IMR-90 (cell line): ENCODE results near the gene GCSAM. TPM values are rescaled to one million over a fixed set of nuclear protein-coding genes. Genes with fewer than 3 reads are reported as not detected.

Source experiments
- ATAC-seq: fragments of 200-7000 bp; cut with Tn5 transposase; 2 replicates; pipeline ENCODE4 v1.9.1; 2020; ENCODE audit warnings: low read depth, mild to moderate bottlenecking, moderate library complexity
- BruUV-seq: library from RNA; stranded (reverse); fragments of 400-500 nt; replicated peaks from 2 replicates; lab custom pipeline; 2021; lab: Mats Ljungman, UMichigan
- CTCF ChIA-PET: fragments of 300-600 bp; formaldehyde crosslinking; extraction: SDS; loops from one replicate; lab custom pipeline; 2021; ENCODE audit warnings: antibody characterized with exemption; lab: Yijun Ruan, JAX
- POLR2A ChIA-PET: fragments of 300-600 bp; sonication (Branson Sonifier 250); formaldehyde crosslinking; loops from one replicate; lab custom pipeline; 2022; ENCODE audit warnings: antibody characterized with exemption; ENCODE audit not compliant: unreplicated experiment; lab: Charles Lee
- DNase-seq: peaks from one replicate; pipeline ENCODE4 v3.0.0; 2013
- H2AFZ ChIP-seq: replicated peaks from 2 replicates; pipeline ENCODE3; 2013; ENCODE audit warnings: low read length, mild to moderate bottlenecking; ENCODE audit not compliant: poor library complexity
- H2AK5ac ChIP-seq: 2 replicates; pipeline ENCODE4 v1.6.1; 2013; ENCODE audit warnings: low read depth, low read length, inconsistent platforms
- H2AK9ac ChIP-seq: replicated peaks from 2 replicates; pipeline ENCODE3; 2013; ENCODE audit warnings: mild to moderate bottlenecking, low read depth, low read length, moderate library complexity; ENCODE audit not compliant: poor library complexity
- H2BK120ac ChIP-seq: 2 replicates; pipeline ENCODE4 v1.6.1; 2013; ENCODE audit warnings: low read depth, low read length, inconsistent platforms
- H2BK15ac ChIP-seq: 3 replicates; pipeline ENCODE4 v1.6.1; 2013; ENCODE audit warnings: low read depth, low read length, inconsistent platforms
- H2BK20ac ChIP-seq: 2 replicates; pipeline ENCODE4 v1.6.1; 2013; ENCODE audit warnings: low read depth, mild to moderate bottlenecking, inconsistent platforms, low read length, moderate library complexity
- H2BK5ac ChIP-seq: 2 replicates; pipeline ENCODE4 v1.6.1; 2013; ENCODE audit warnings: mild to moderate bottlenecking, low read depth, low read length, inconsistent platforms; ENCODE audit not compliant: poor library complexity, severe bottlenecking
- H3K14ac ChIP-seq: replicated peaks from 2 replicates; pipeline ENCODE4 v1.6.1; 2013; ENCODE audit warnings: low read depth, low read length, inconsistent platforms
- H3K18ac ChIP-seq: 2 replicates; pipeline ENCODE4 v1.6.1; 2013; ENCODE audit warnings: low read depth, low read length, control low read depth
- H3K23ac ChIP-seq: 2 replicates; pipeline ENCODE4 v1.6.1; 2013; ENCODE audit warnings: low read depth, low read length, inconsistent platforms
- H3K27ac ChIP-seq: 2 replicates; pipeline ENCODE4 v1.5.1; 2013; ENCODE audit warnings: mild to moderate bottlenecking, control low read depth, low read length; ENCODE audit not compliant: insufficient read depth
- H3K27me3 ChIP-seq: 2 replicates; pipeline ENCODE4 v1.6.1; 2013; ENCODE audit warnings: low read length; ENCODE audit not compliant: control insufficient read depth, insufficient read depth
- H3K36me3 ChIP-seq: 2 replicates; pipeline ENCODE4 v1.6.1; 2013; ENCODE audit warnings: low read length, mixed read lengths; ENCODE audit not compliant: control insufficient read depth, insufficient read depth
- H3K4ac ChIP-seq: 2 replicates; pipeline ENCODE4 v1.6.1; 2013; ENCODE audit warnings: low read depth, low read length, inconsistent platforms
- H3K4me1 ChIP-seq: 2 replicates; pipeline ENCODE4 v1.6.1; 2013; ENCODE audit warnings: low read length, mixed read lengths; ENCODE audit not compliant: control insufficient read depth, insufficient read depth
- H3K4me2 ChIP-seq: 2 replicates; pipeline ENCODE4 v1.6.1; 2013; ENCODE audit warnings: low read depth, mild to moderate bottlenecking, control low read depth, low read length, moderate library complexity
- H3K4me3 ChIP-seq: 2 replicates; pipeline ENCODE4 v1.5.1; 2013; ENCODE audit warnings: low read depth, mild to moderate bottlenecking, control low read depth, low read length, moderate library complexity; ENCODE audit not compliant: insufficient read depth
- H3K56ac ChIP-seq: 2 replicates; pipeline ENCODE4 v1.6.1; 2013; ENCODE audit warnings: low read length, inconsistent platforms; ENCODE audit not compliant: insufficient read depth; ENCODE audit errors: extremely low read depth
- H3K79me1 ChIP-seq, 2 experiments: 2 replicates each; pipeline ENCODE4 v1.6.1; 2013; ENCODE audit warnings: low read length in 2 of 2, inconsistent platforms in 1 of 2, low read depth in 1 of 2
- H3K9ac ChIP-seq: 2 replicates; pipeline ENCODE4 v1.6.1; 2013; ENCODE audit warnings: low read depth, low read length, control low read depth
- H3K9me1 ChIP-seq: 2 replicates; pipeline ENCODE4 v1.6.1; 2013; ENCODE audit warnings: low read length, inconsistent platforms; ENCODE audit not compliant: insufficient read depth
- H3K9me3 ChIP-seq: 2 replicates; pipeline ENCODE4 v1.6.1; 2013; ENCODE audit warnings: low read length; ENCODE audit not compliant: control insufficient read depth, insufficient read depth
- H4K20me1 ChIP-seq: 2 replicates; pipeline ENCODE4 v1.6.1; 2013; ENCODE audit warnings: low read length, inconsistent platforms; ENCODE audit not compliant: insufficient read depth
- H4K5ac ChIP-seq: 2 replicates; pipeline ENCODE4 v1.6.1; 2013; ENCODE audit warnings: mild to moderate bottlenecking, low read depth, low read length, control low read depth
- H4K8ac ChIP-seq, 2 experiments: 2 replicates each; pipeline ENCODE4 v1.6.1; 2013; ENCODE audit warnings: low read depth in 2 of 2, low read length in 2 of 2, control low read depth in 1 of 2, inconsistent platforms in 1 of 2
- H4K91ac ChIP-seq: 2 replicates; pipeline ENCODE4 v1.6.1; 2013; ENCODE audit warnings: low read depth, low read length, inconsistent platforms; ENCODE audit not compliant: insufficient read depth
- BHLHE40 ChIP-seq: fragments of 150-350 bp; IDR thresholded peaks from 2 replicates; pipeline ENCODE4 v1.6.1; 2016; ENCODE audit warnings: mild to moderate bottlenecking, low read depth, low read length
- CEBPB ChIP-seq: IDR thresholded peaks from 2 replicates; pipeline ENCODE4 v1.6.1; 2012; ENCODE audit warnings: low read depth, low read length, improper control_type of control experiment
- CHD1 ChIP-seq: IDR thresholded peaks from 2 replicates; pipeline ENCODE4 v1.6.1; 2012; ENCODE audit warnings: low read depth, low read length, improper control_type of control experiment
- CTCF ChIP-seq: conservative IDR thresholded peaks from 2 replicates; pipeline ENCODE4 v1.5.1; 2012; ENCODE audit warnings: mild to moderate bottlenecking, low read depth, low read length, improper control_type of control experiment
- FOS ChIP-seq: fragments of 150-350 bp; IDR thresholded peaks from 2 replicates; pipeline ENCODE4 v1.6.1; 2016; ENCODE audit warnings: low read depth, low read length
- MAFK ChIP-seq: IDR thresholded peaks from 2 replicates; pipeline ENCODE4 v1.6.1; 2012; ENCODE audit warnings: low read depth, low read length, improper control_type of control experiment
- MAZ ChIP-seq: IDR thresholded peaks from 2 replicates; pipeline ENCODE4 v1.6.1; 2012; ENCODE audit warnings: low read depth, mild to moderate bottlenecking, low read length, improper control_type of control experiment, moderate library complexity, borderline replicate concordance
- MXI1 ChIP-seq: IDR thresholded peaks from 2 replicates; pipeline ENCODE4 v1.6.1; 2012; ENCODE audit warnings: low read depth, mild to moderate bottlenecking, low read length, moderate library complexity, borderline replicate concordance
- NFE2L2 ChIP-seq: fragments of 150-350 bp; IDR thresholded peaks from 2 replicates; pipeline ENCODE4 v1.6.1; 2016; ENCODE audit warnings: low read depth, mild to moderate bottlenecking, low read length
- POLR2A ChIP-seq: IDR thresholded peaks from 2 replicates; pipeline ENCODE4 v1.6.1; 2012; ENCODE audit warnings: mild to moderate bottlenecking, low read depth, low read length
- RAD21 ChIP-seq: IDR thresholded peaks from 2 replicates; pipeline ENCODE4 v1.6.1; 2012; ENCODE audit warnings: low read length, improper control_type of control experiment
- RCOR1 ChIP-seq: IDR thresholded peaks from 2 replicates; pipeline ENCODE4 v1.6.1; 2012; ENCODE audit warnings: mild to moderate bottlenecking, low read length, improper control_type of control experiment; ENCODE audit not compliant: insufficient replicate concordance
- RFX5 ChIP-seq: IDR thresholded peaks from 2 replicates; pipeline ENCODE4 v1.8.0; 2012; ENCODE audit warnings: low read depth, mild to moderate bottlenecking, low read length, moderate library complexity
- SMC3 ChIP-seq: fragments of 150-350 bp; IDR thresholded peaks from 2 replicates; pipeline ENCODE4 v1.6.1; 2016; ENCODE audit warnings: low read depth, mild to moderate bottlenecking, antibody characterized with exemption, low read length, moderate library complexity
- USF2 ChIP-seq: fragments of 150-350 bp; IDR thresholded peaks from 2 replicates; pipeline ENCODE4 v1.6.1; 2017; ENCODE audit warnings: mild to moderate bottlenecking, antibody characterized with exemption, low read length, low read depth
- WGBS, 2 experiments: methylation state at CpG; one replicate each; pipeline versions ENCODE4 v1.1.5 to v1.1.7; 2013; ENCODE audit warnings: missing lambda C conversion rate in 2 of 2; ENCODE audit not compliant: insufficient read length in 1 of 2; ENCODE audit errors: extremely low coverage in 2 of 2; 5-methylcytosine and 5-hydroxymethylcytosine counted together
- dilution Hi-C: fragments of 300-500 bp; cut with HindIII; formaldehyde crosslinking; loops from one replicate; pipeline ENCODE4 v1.14.3; 2018; ENCODE audit warnings: low sequenced_read_pairs; ENCODE audit not compliant: unreplicated experiment
- in situ Hi-C: fragments of 300-500 bp; cut with MboI; formaldehyde crosslinking; loops from 3 replicates; pipeline ENCODE4 v1.14.3; 2019; ENCODE audit warnings: low sequenced_read_pairs, inconsistent platforms, mixed read lengths
- intact Hi-C: fragments of 100-400 bp; cut with micrococcal nuclease; formaldehyde crosslinking; loops from 2 replicates; pipeline ENCODE4 v1.10.0; 2022
- polyA plus RNA-seq, 3 experiments: library from polyadenylated mRNA; depleted of rRNA; stranded (reverse); fragments of >200 nt; gene quantifications; 2 replicates each; pipeline ENCODE4 v1.2.3, GENCODE V29; 2012; ENCODE audit warnings: low replicate concordance in 1 of 3
- total RNA-seq: library from RNA; depleted of rRNA; stranded (reverse); fragments of >200 nt; gene quantifications from 2 replicates; pipeline ENCODE4 v1.2.3, GENCODE V29; 2012
- TF ChIP-seq, protein P1 (sequence below): fragments of 150-350 bp; IDR thresholded peaks from 2 replicates; pipeline ENCODE4 v1.6.1; 2016; ENCODE audit warnings: low read depth, mild to moderate bottlenecking, low read length, moderate library complexity, borderline replicate concordance

GCSAM gene
- total and polyA plus RNA-seq, 2 of the 4 experiments (the other 2 are of a cell fraction) = not detected

DNA sequence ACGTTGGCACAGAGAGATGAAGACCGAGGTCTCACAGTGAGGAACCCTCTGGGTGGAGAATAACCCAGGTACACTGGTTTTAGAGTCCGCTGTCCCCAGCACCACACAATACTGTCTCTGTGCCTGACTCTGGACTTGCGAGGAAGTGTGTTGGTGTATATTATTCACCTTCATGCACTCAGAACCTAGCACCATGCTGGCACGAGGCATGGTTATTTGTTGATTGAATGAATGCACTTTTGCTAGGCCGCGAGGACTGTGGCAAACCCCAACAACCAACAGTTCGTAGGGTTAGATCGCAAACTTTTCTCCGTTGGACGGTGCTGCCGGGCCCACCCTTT, 47.3 kb downstream of the GCSAM start:
- ChIA-PET CTCF (no interaction called here), POLR2A (no interaction called here)
- no peak overlapping the region for H4K91ac ChIP-seq
- H3K4me3 ChIP-seq = peak overlapping the region; percentile 87
- peak overlapping the region; percentile 97 for H2AFZ ChIP-seq
- H3K9ac ChIP-seq = peak overlapping the region; percentile 10; the same call in 1 of the 2 replicates
- H2BK120ac ChIP-seq = peak overlapping the region; percentile 5; the same call in 1 of the 2 replicates
- no peak overlapping the region; the same call in 1 of the 2 replicates for H3K27ac ChIP-seq
- ATAC-seq (no peak), DNase-seq (no peak)
- in situ Hi-C loops (no loop called here), dilution Hi-C loops (no loop called here), intact Hi-C loops (no loop called here)
- peak overlapping the region; percentile 89 for H3K4me2 ChIP-seq
- peak overlapping the region; percentile 1; the same call in 1 of the 2 replicates for H3K4ac ChIP-seq
- H3K56ac ChIP-seq = no peak overlapping the region
- peaks cover 4% of the 10 kb centered on the region for H3K4me1 ChIP-seq
- H2BK15ac ChIP-seq = 0 out of 3 replicates have a peak overlapping the region, but pooled peaks have one; percentile 56
- no peak overlapping the region for H3K18ac ChIP-seq
- 0 out of 2 replicates have a peak overlapping the region, but pooled peaks have one; percentile 16 for H3K14ac ChIP-seq
- H3K23ac ChIP-seq = no peak overlapping the region
- peak overlapping the region; percentile 31 to 63; a peak in 2 of 4 replicates for H4K8ac ChIP-seq
- TF ChIP-seq, protein P1, sequence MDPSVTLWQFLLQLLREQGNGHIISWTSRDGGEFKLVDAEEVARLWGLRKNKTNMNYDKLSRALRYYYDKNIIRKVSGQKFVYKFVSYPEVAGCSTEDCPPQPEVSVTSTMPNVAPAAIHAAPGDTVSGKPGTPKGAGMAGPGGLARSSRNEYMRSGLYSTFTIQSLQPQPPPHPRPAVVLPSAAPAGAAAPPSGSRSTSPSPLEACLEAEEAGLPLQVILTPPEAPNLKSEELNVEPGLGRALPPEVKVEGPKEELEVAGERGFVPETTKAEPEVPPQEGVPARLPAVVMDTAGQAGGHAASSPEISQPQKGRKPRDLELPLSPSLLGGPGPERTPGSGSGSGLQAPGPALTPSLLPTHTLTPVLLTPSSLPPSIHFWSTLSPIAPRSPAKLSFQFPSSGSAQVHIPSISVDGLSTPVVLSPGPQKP = no peak
- TF ChIP-seq CTCF (no peak), CHD1 (no peak), RAD21 (no peak), BHLHE40 (no peak), POLR2A (no peak), SMC3 (no peak), NFE2L2 (no peak), RCOR1 (no peak), MAZ (no peak), CEBPB (no peak), FOS (no peak), USF2 (no peak), MAFK (no peak), MXI1 (no peak), RFX5 (no peak)
- H2AK5ac ChIP-seq = 0 out of 2 replicates have a peak overlapping the region, but pooled peaks have one; percentile 9
- H2AK9ac ChIP-seq = peak overlapping the region; percentile 33
- peaks cover 5% of the 10 kb centered on the region for H3K9me1 ChIP-seq
- H3K36me3 ChIP-seq = no peaks in the 10 kb centered on the region
- H2BK5ac ChIP-seq = no peak overlapping the region
- H3K27me3 ChIP-seq = no peaks in the 10 kb centered on the region
- no peaks in the 10 kb centered on the region for H4K20me1 ChIP-seq
- BruUV-seq = no TSS peak
- no peak overlapping the region for H2BK20ac ChIP-seq
- H3K9me3 ChIP-seq = no peaks in the 10 kb centered on the region
- H3K79me1 ChIP-seq = peaks cover 11 to 26% of the 10 kb centered on the region in 2 experiments; a peak in 3 of 4 replicates
- H4K5ac ChIP-seq = no peak overlapping the region
- 13% methylated on average over 4 of the region's 12 CpGs; no CpG with 5 or more reads in 1 of the 2 experiments for WGBS, 2 experiments
